OCI-LY7 (cell line): ENCODE results near the gene TXNL1.

ENCODE experiments used
- EZH2phosphoT487 ChIP-seq: fragments of 200-600 bp; sonication (generic); IDR thresholded peaks from 2 replicates; pipeline ENCODE4 v1.6.1; 2018; ENCODE audit warnings: low read depth, borderline replicate concordance, mild to moderate bottlenecking, mixed run types, antibody characterized with exemption, low read length, moderate library complexity, mixed read lengths
- TF ChIP-seq, protein P1 (sequence below): fragments of 200-600 bp; sonication (generic); conservative IDR thresholded peaks from 2 replicates; pipeline ENCODE4 v1.5.1; 2014; ENCODE audit warnings: mild to moderate bottlenecking, antibody characterized with exemption, low read length, moderate library complexity, mixed read lengths

DNA sequence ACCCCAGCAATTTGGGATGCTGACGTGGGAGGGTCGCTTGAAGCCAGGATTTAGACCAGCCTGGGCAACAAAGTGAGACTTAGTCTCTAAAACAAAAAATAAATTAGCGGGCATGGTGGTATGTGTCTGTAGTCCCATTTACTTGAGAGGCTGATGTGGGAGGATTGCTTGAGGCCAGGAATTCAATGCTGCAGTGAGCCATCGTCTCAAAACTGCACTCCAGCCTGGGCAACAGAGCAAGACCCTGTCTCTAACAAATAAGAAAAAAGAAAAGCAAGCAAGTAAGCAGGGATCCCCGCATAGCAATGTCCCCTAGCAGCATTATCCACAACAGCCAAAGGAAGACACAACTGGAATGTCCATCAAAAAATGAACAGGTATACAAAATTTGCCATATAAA, 3.4 kb downstream of the TXNL1 start:
- TF ChIP-seq, protein P1, sequence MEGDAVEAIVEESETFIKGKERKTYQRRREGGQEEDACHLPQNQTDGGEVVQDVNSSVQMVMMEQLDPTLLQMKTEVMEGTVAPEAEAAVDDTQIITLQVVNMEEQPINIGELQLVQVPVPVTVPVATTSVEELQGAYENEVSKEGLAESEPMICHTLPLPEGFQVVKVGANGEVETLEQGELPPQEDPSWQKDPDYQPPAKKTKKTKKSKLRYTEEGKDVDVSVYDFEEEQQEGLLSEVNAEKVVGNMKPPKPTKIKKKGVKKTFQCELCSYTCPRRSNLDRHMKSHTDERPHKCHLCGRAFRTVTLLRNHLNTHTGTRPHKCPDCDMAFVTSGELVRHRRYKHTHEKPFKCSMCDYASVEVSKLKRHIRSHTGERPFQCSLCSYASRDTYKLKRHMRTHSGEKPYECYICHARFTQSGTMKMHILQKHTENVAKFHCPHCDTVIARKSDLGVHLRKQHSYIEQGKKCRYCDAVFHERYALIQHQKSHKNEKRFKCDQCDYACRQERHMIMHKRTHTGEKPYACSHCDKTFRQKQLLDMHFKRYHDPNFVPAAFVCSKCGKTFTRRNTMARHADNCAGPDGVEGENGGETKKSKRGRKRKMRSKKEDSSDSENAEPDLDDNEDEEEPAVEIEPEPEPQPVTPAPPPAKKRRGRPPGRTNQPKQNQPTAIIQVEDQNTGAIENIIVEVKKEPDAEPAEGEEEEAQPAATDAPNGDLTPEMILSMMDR: no peak
- TF ChIP-seq EZH2phosphoT487: no peak
